A673 (cell line): Measurements from ENCODE around the gene C14orf39.

Experiments
- EZH2 ChIP-seq: fragments of 200-600 bp; sonication (generic); IDR thresholded peaks from 2 replicates; pipeline ENCODE4 v1.6.1; 2017; ENCODE audit warnings: borderline replicate concordance, low read depth, mild to moderate bottlenecking, mixed read lengths, antibody characterized with exemption, low read length; ENCODE audit not compliant: poor library complexity, severe bottlenecking
- TF ChIP-seq, protein P1 (sequence below): fragments of 300-800, 200-600 bp; sonication (generic); conservative IDR thresholded peaks from 2 replicates; pipeline ENCODE4 v1.5.1; 2017; ENCODE audit warnings: low read depth, mild to moderate bottlenecking, antibody characterized with exemption, low read length, moderate library complexity, mixed read lengths

GRCh38 chr14:60514378-60514740 lies 28.5 kb upstream of the C14orf39 start:
- no peak for TF ChIP-seq EZH2
- TF ChIP-seq, protein P1, sequence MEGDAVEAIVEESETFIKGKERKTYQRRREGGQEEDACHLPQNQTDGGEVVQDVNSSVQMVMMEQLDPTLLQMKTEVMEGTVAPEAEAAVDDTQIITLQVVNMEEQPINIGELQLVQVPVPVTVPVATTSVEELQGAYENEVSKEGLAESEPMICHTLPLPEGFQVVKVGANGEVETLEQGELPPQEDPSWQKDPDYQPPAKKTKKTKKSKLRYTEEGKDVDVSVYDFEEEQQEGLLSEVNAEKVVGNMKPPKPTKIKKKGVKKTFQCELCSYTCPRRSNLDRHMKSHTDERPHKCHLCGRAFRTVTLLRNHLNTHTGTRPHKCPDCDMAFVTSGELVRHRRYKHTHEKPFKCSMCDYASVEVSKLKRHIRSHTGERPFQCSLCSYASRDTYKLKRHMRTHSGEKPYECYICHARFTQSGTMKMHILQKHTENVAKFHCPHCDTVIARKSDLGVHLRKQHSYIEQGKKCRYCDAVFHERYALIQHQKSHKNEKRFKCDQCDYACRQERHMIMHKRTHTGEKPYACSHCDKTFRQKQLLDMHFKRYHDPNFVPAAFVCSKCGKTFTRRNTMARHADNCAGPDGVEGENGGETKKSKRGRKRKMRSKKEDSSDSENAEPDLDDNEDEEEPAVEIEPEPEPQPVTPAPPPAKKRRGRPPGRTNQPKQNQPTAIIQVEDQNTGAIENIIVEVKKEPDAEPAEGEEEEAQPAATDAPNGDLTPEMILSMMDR = no peak
